Stimulated activated naive CD8-positive, alpha-beta T cell treated with anti-CD3 and anti-CD28 coated beads, Interleukin-15, amount 100 ng/mL, for 72 hours (primary cell): ENCODE data around the gene NET1.

ENCODE experiments used
- ATAC-seq: fragments of 150-1000 bp; cut with Tn5 transposase; 2 replicates; pipeline ENCODE4 v1.10.0; 2021; ENCODE audit warnings: mild to moderate bottlenecking, moderate library complexity
- DNase-seq, 2 donors: peaks; one replicate each; pipeline ENCODE4 v3.0.0; 2021 to 2022
- H3K27ac Mint-ChIP-seq, 2 donors: one replicate each; pipeline ENCODE4 v1.8.0; 2022; ENCODE audit warnings: mild to moderate bottlenecking in 2 of 2, mixed read lengths in 2 of 2, moderate library complexity in 2 of 2
- H3K27me3 Mint-ChIP-seq: one replicate; pipeline ENCODE4 v1.8.0; 2022; ENCODE audit warnings: mixed read lengths
- H3K4me1 Mint-ChIP-seq: one replicate; pipeline ENCODE4 v1.8.0; 2022; ENCODE audit warnings: mild to moderate bottlenecking, mixed read lengths
- H3K4me3 Mint-ChIP-seq, 2 donors: one replicate each; pipeline ENCODE4 v1.8.0; 2022; ENCODE audit warnings: mild to moderate bottlenecking in 2 of 2, mixed read lengths in 2 of 2, moderate library complexity in 1 of 2
- H3K9me3 Mint-ChIP-seq, 2 donors: one replicate each; pipeline ENCODE4 v1.8.0; 2022; ENCODE audit warnings: mixed read lengths in 2 of 2

Gene NET1

GRCh38 chr10:5447056-5447455, 34.7 kb downstream of the NET1 start:
- DNase-seq (no peak), ATAC-seq (no peak)
- H3K4me3 Mint-ChIP-seq: peak overlapping the region; percentile 36 to 68
- H3K27ac Mint-ChIP-seq: no peak overlapping the region
- no peaks in the 10 kb centered on the region for H3K27me3 Mint-ChIP-seq
- H3K9me3 Mint-ChIP-seq: no peaks in the 10 kb centered on the region
- H3K4me1 Mint-ChIP-seq: peaks cover 38% of the 10 kb centered on the region

- Mint-ChIP-seq H3K27ac (no peak overlapping the region), H3K4me3 (peak overlapping the region; percentile 16 to 68), H3K4me1 (peaks cover 38% of the 10 kb centered on the region), H3K9me3 (no peaks in the 10 kb centered on the region), H3K27me3 (no peaks in the 10 kb centered on the region)
- ATAC-seq (peak; percentile 91), DNase-seq (peak; percentile 21 to 36)
Observed at GRCh38 chr10:5447611-5448071, 35.3 kb downstream of the NET1 start.

GRCh38 chr10:5448333-5449001, 36.1 kb downstream of the NET1 start:
- H3K27ac Mint-ChIP-seq: no peak overlapping the region

GRCh38 chr10:5449227-5449626, 36.9 kb downstream of the NET1 start:
- H3K4me1 Mint-ChIP-seq: peaks cover 24% of the 10 kb centered on the region
- no peak overlapping the region for H3K4me3 Mint-ChIP-seq
- H3K27ac Mint-ChIP-seq: no peak overlapping the region
- H3K27me3 Mint-ChIP-seq: no peaks in the 10 kb centered on the region
- H3K9me3 Mint-ChIP-seq: no peaks in the 10 kb centered on the region
- DNase-seq: no peak
- no peak for ATAC-seq

More at GRCh38 chr10:5448333-5449001, 36.1 kb downstream of the NET1 start:
- no peak for DNase-seq
- Mint-ChIP-seq H3K27me3 (no peaks in the 10 kb centered on the region), H3K4me3 (no peak overlapping the region), H3K4me1 (peaks cover 31% of the 10 kb centered on the region), H3K9me3 (no peaks in the 10 kb centered on the region)
- no peak for ATAC-seq

- DNase-seq (no peak), ATAC-seq (no peak)
- H3K4me3 Mint-ChIP-seq: no peak overlapping the region
- no peak overlapping the region for H3K27ac Mint-ChIP-seq
- no peaks in the 10 kb centered on the region for H3K9me3 Mint-ChIP-seq
- H3K4me1 Mint-ChIP-seq: peaks cover 24% of the 10 kb centered on the region
- no peaks in the 10 kb centered on the region for H3K27me3 Mint-ChIP-seq
Observed at GRCh38 chr10:5449823-5450222, 37.5 kb downstream of the NET1 start.

GRCh38 chr10:5450605-5451384, 38.4 kb downstream of the NET1 start:
- ATAC-seq (no peak), DNase-seq (no peak)
- no peaks in the 10 kb centered on the region for H3K9me3 Mint-ChIP-seq
- H3K4me3 Mint-ChIP-seq: no peak overlapping the region
- H3K27ac Mint-ChIP-seq: no peak overlapping the region
- no peaks in the 10 kb centered on the region for H3K27me3 Mint-ChIP-seq
- peaks cover 24% of the 10 kb centered on the region for H3K4me1 Mint-ChIP-seq

GRCh38 chr10:5453749-5454489, 41.6 kb downstream of the NET1 start:
- no peaks in the 10 kb centered on the region for H3K27me3 Mint-ChIP-seq
- no peak overlapping the region for H3K27ac Mint-ChIP-seq
- no peak for ATAC-seq
- no peaks in the 10 kb centered on the region for H3K9me3 Mint-ChIP-seq
- no peak overlapping the region for H3K4me3 Mint-ChIP-seq
- H3K4me1 Mint-ChIP-seq: peaks cover 11% of the 10 kb centered on the region
- no peak for DNase-seq

GRCh38 chr10:5456563-5456962, 44.2 kb downstream of the NET1 start:
- no peak overlapping the region for H3K27ac Mint-ChIP-seq
- no peaks in the 10 kb centered on the region for H3K27me3 Mint-ChIP-seq
- H3K9me3 Mint-ChIP-seq: no peaks in the 10 kb centered on the region
- no peak overlapping the region for H3K4me3 Mint-ChIP-seq
- peaks cover 11% of the 10 kb centered on the region for H3K4me1 Mint-ChIP-seq
- DNase-seq (no peak), ATAC-seq (no peak)

- no peak overlapping the region for H3K27ac Mint-ChIP-seq
- no peaks in the 10 kb centered on the region for H3K9me3 Mint-ChIP-seq
- peaks cover 11% of the 10 kb centered on the region for H3K4me1 Mint-ChIP-seq
- H3K4me3 Mint-ChIP-seq: no peak overlapping the region
- no peaks in the 10 kb centered on the region for H3K27me3 Mint-ChIP-seq
- ATAC-seq (no peak), DNase-seq (no peak)
Observed at GRCh38 chr10:5457741-5458140, 45.4 kb downstream of the NET1 start.

- Mint-ChIP-seq H3K4me3 (no peak overlapping the region), H3K27me3 (no peaks in the 10 kb centered on the region), H3K9me3 (no peaks in the 10 kb centered on the region), H3K27ac (no peak overlapping the region), H3K4me1 (peaks cover 11% of the 10 kb centered on the region)
- DNase-seq: no peak
- no peak for ATAC-seq
Observed at GRCh38 chr10:5458425-5458824, 46.1 kb downstream of the NET1 start.

- Mint-ChIP-seq H3K9me3 (no peaks in the 10 kb centered on the region), H3K4me1 (peaks cover 11% of the 10 kb centered on the region), H3K4me3 (no peak overlapping the region), H3K27ac (no peak overlapping the region), H3K27me3 (no peaks in the 10 kb centered on the region)
- ATAC-seq (no peak), DNase-seq (no peak)
Observed at GRCh38 chr10:5458949-5459747, 46.8 kb downstream of the NET1 start.

GRCh38 chr10:5460468-5461202, 48.3 kb downstream of the NET1 start:
- DNase-seq (no peak), ATAC-seq (no peak)
- Mint-ChIP-seq H3K27me3 (no peaks in the 10 kb centered on the region), H3K27ac (no peak overlapping the region), H3K4me3 (no peak overlapping the region), H3K9me3 (no peaks in the 10 kb centered on the region), H3K4me1 (peaks cover 11% of the 10 kb centered on the region)

- Mint-ChIP-seq H3K27me3 (no peaks in the 10 kb centered on the region), H3K4me3 (no peak overlapping the region), H3K27ac (no peak overlapping the region), H3K4me1 (peaks cover 11% of the 10 kb centered on the region), H3K9me3 (no peaks in the 10 kb centered on the region)
- DNase-seq (no peak), ATAC-seq (no peak)
Observed at GRCh38 chr10:5461203-5461588, 48.8 kb downstream of the NET1 start.

- no peak for ATAC-seq
- no peak for DNase-seq
- Mint-ChIP-seq H3K27ac (no peak overlapping the region), H3K27me3 (no peaks in the 10 kb centered on the region), H3K4me3 (no peak overlapping the region), H3K4me1 (peaks cover 11% of the 10 kb centered on the region), H3K9me3 (no peaks in the 10 kb centered on the region)
Observed at GRCh38 chr10:5461914-5462840, 49.8 kb downstream of the NET1 start.
